Astrocyte of the spinal cord (primary cell): ENCODE results near the gene CYB561D2.

Experiments used
- DNase-seq: peaks from one replicate; pipeline ENCODE4 v3.0.0; 2011; ENCODE audit warnings: low read depth, low spot score
- H3K4me3 ChIP-seq: 2 replicates; pipeline ENCODE4 v1.5.1; 2011; ENCODE audit warnings: low read depth, mild to moderate bottlenecking, low read length, moderate library complexity
- CTCF ChIP-seq: IDR thresholded peaks from 2 replicates; pipeline ENCODE4 v1.5.1; 2012; ENCODE audit warnings: low read depth, mild to moderate bottlenecking, low read length, inconsistent platforms
- in situ Hi-C: cut with HindIII; loops from 2 replicates; pipeline ENCODE4 v1.10.0; 2017; ENCODE audit warnings: low sequenced_read_pairs

CYB561D2 gene

GRCh38 chr3:50341996-50342650, 8.5 kb upstream of the CYB561D2 start:
- in situ Hi-C loops: no loop called here
- TF ChIP-seq CTCF: no peak
- no peak overlapping the region for H3K4me3 ChIP-seq
- DNase-seq: no peak

DNA sequence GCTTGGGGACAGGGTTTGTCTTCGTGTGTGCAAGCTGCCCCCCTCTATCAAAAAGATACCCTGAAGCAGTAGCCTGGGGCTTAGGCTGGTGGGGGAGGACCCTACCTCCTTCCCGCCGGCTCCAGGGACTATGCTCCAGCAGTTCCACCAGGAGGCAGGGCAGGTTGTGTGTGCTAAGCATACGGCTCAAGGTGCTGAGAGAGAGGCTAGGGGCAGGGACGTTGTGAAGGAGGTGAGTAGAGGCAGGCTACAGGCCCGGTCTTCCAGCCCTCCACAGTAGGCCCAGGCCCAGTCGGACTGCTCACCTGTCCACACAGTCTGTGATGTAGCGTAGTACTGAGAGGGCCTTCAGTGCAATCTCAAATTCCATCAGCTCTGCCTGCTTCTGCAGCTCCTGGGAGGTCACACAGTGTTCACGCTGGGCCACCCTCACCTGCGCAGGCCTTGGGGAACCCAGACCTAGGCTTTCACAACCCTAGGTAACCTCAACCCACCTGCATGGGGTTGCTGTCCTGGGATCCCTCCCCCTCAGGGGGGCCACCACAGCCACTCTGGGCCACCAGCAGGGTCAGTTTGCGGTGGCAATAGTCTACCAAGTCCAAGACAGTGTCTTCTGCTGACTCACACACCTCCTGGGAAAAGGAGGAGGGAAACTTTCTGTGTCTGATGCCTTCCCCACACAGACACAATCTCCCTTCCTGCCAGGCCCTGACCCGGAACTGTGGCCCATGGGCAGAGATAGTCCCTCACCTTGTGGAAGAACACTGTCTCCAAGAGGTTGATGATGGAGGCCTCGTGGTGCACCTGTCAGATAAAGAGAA, 7.6 kb upstream of the CYB561D2 start:
- in situ Hi-C loops: no loop called here
- no peak for DNase-seq
- TF ChIP-seq CTCF: no peak
- H3K4me3 ChIP-seq: no peak overlapping the region

GRCh38 chr3:50345008-50345407, 5.7 kb upstream of the CYB561D2 start:
- H3K4me3 ChIP-seq: peak overlapping the region; percentile 48
- DNase-seq: no peak
- TF ChIP-seq CTCF: no peak
- in situ Hi-C loops: no loop called here

DNA sequence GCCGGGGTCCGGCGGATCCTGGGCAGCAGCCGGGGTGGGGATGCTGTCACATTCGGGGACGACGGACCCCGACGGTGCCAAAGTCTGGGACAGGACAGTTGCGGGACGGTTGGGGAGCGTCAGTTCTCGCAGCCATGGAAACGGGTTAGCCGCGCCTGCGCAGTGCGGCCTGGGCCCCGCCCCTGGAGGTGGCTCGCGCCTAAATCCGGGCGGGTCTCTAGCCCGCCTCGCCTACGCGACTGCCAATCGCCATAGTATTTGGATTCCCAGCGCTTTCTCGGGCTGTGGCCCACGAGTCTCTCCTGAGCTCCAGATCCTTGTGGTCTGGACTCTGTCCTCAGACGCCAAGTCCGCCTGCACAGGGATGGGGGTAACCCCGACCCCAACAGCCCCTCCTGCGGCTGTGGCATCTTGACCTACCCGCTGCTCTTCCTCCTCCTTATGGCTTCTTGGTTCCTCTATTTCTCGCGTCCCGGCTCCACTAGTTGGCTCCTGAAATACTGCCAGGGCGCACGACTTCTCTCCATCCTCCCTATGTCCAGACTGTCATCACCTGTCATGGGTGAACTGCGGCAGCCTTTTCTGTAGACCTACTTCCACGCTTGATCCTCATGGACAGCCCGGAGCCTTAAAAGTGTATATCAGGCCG, 5.0 kb upstream of the CYB561D2 start, which contains the start of gene ZMYND10:
Gene ZMYND10 (minus strand): TSS at position 147 of the 649 bp plus-strand sequence. CDS start 153 bp downstream, outside the sequence.
- DNase-seq: peak; percentile 21
- TF ChIP-seq CTCF: no peak
- peak within 1 kb of the TSS; percentile 48 for H3K4me3 ChIP-seq
- in situ Hi-C loops: no loop called here

DNA sequence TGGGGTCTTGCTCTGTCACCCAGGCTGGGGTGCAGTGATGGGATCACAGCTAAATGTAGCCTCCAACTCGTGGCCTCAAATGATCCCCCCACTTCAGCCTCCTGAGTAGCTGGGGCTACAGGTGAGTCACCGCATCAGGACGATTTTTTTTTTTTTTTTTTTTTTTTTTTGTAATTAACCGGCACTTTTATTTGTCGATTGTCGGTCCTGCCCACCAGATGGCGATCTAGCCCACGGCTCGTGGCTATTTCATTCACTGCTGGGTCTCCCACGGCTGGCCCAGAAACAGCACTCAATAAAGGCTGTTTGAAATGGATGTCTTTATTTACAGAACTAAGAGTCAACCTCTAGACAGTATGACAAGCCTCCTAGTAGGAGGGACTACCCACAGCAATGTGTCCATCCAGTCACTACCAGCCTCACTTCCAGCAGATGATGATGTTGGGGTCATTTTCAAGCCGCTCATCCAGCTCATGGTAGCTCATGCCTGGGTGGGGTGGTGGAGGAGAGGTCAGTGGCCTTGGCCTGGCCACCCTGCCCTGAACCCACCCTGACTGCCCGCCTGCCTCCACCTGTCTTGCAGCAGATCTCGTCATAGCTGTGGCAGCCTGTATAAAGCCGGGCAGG, 3.4 kb upstream of the CYB561D2 start:
- TF ChIP-seq CTCF: peak; percentile 68
- DNase-seq: peak; percentile 72
- in situ Hi-C loops: no loop called here
- no peak overlapping the region for H3K4me3 ChIP-seq

DNA sequence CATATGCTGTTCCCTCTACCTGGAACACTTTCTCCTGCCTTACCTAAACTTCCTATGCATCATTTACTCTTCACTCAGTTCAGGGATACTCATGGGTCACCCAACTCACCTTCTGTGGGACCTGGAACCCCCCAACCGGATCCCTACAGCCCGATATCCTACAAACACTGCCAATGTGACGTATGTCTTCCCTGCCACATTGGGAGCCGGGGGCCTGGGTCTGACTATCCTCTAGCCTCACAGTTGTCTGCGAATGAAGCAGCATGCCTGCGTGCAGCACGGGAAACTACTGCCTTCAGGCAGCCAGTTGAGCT, 492 bp upstream of the CYB561D2 start:
- peak overlapping the region; percentile 94 for H3K4me3 ChIP-seq
- TF ChIP-seq CTCF: no peak
- in situ Hi-C loops: no loop called here
- DNase-seq: no peak
